Neuronal stem cell (in vitro differentiated cells): ENCODE results near the gene GAK.

Source experiments
- DNase-seq: peaks from one replicate; pipeline ENCODE4 v3.0.0-alpha.2; 2013; ENCODE audit warnings: low spot score
- H2AFZ ChIP-seq: one replicate; pipeline ENCODE4 v1.6.1; 2013; ENCODE audit warnings: mild to moderate bottlenecking, low read length, inconsistent platforms
- H2AK5ac ChIP-seq: 2 replicates; pipeline ENCODE4 v1.6.1; 2013; ENCODE audit warnings: low read depth, mild to moderate bottlenecking, inconsistent platforms, low read length, moderate library complexity, mixed read lengths
- H2BK120ac ChIP-seq: 2 replicates; pipeline ENCODE4 v1.6.1; 2013; ENCODE audit warnings: low read depth, mild to moderate bottlenecking, inconsistent platforms, low read length, moderate library complexity, mixed read lengths
- H2BK12ac ChIP-seq: one replicate; pipeline ENCODE4 v1.6.1; 2013; ENCODE audit warnings: low read length, inconsistent platforms
- H2BK15ac ChIP-seq: 2 replicates; pipeline ENCODE4 v1.6.1; 2013; ENCODE audit warnings: mild to moderate bottlenecking, low read length, inconsistent platforms, mixed read lengths
- H2BK5ac ChIP-seq: one replicate; pipeline ENCODE4 v1.6.1; 2013; ENCODE audit warnings: inconsistent platforms, mild to moderate bottlenecking, low read length, moderate library complexity
- H3K14ac ChIP-seq: one replicate; pipeline ENCODE4 v1.6.1; 2013; ENCODE audit warnings: low read length, inconsistent platforms
- H3K18ac ChIP-seq: 2 replicates; pipeline ENCODE4 v1.6.1; 2013; ENCODE audit warnings: low read length, inconsistent platforms
- H3K23ac ChIP-seq: 2 replicates; pipeline ENCODE4 v1.6.1; 2013; ENCODE audit warnings: low read depth, mild to moderate bottlenecking, mixed read lengths, low read length, inconsistent platforms; ENCODE audit not compliant: poor library complexity
- H3K27ac ChIP-seq: replicated peaks from 3 replicates; pipeline ENCODE4 v1.5.1; 2013; ENCODE audit warnings: low read length, inconsistent platforms
- H3K27me3 ChIP-seq, 3 experiments: 2 replicates each; pipeline ENCODE4 v1.6.1; 2013; ENCODE audit warnings: low read length in 3 of 3, mild to moderate bottlenecking in 2 of 3, inconsistent platforms in 1 of 3, low read depth in 1 of 3, mixed read lengths in 1 of 3, moderate library complexity in 1 of 3; ENCODE audit not compliant: control insufficient read depth in 3 of 3, insufficient read depth in 3 of 3
- H3K36me3 ChIP-seq, 2 donors: replicated peaks in 1 of 2; 2 replicates each; pipeline ENCODE4 v1.6.1; 2013; ENCODE audit warnings: low read length in 2 of 2; ENCODE audit not compliant: control insufficient read depth in 2 of 2, insufficient read depth in 2 of 2
- H3K4ac ChIP-seq: 2 replicates; pipeline ENCODE4 v1.6.1; 2013; ENCODE audit warnings: inconsistent platforms, mild to moderate bottlenecking, low read length, moderate library complexity
- H3K4me1 ChIP-seq, 2 donors: 1 replicate in 1 of 2; 2 replicates in 1 of 2; pipeline ENCODE4 v1.6.1; 2013; ENCODE audit warnings: low read length in 2 of 2, low read depth in 1 of 2; ENCODE audit not compliant: control insufficient read depth in 2 of 2, insufficient read depth in 1 of 2
- H3K4me2 ChIP-seq: one replicate; pipeline ENCODE4 v1.6.1; 2013; ENCODE audit warnings: mild to moderate bottlenecking, low read length, inconsistent platforms; ENCODE audit not compliant: insufficient read depth, poor library complexity, severe bottlenecking
- H3K4me3 ChIP-seq, 2 donors: 2 replicates each; pipeline ENCODE4 v1.5.1; 2013; ENCODE audit warnings: low read length in 2 of 2, mild to moderate bottlenecking in 2 of 2, inconsistent platforms in 1 of 2, moderate library complexity in 1 of 2
- H3K79me1 ChIP-seq: one replicate; pipeline ENCODE4 v1.6.1; 2013; ENCODE audit warnings: low read depth, mild to moderate bottlenecking, inconsistent platforms, low read length, moderate library complexity
- H3K9ac ChIP-seq: one replicate; pipeline ENCODE4 v1.6.1; 2013; ENCODE audit warnings: mild to moderate bottlenecking, low read depth, low read length, inconsistent platforms; ENCODE audit not compliant: poor library complexity
- H3K9me3 ChIP-seq, 2 donors: replicated peaks in 1 of 2; 2 replicates each; pipeline versions ENCODE3 to v1.6.1; 2013; ENCODE audit warnings: low read length in 2 of 2, mild to moderate bottlenecking in 2 of 2, inconsistent platforms in 1 of 2, low read depth in 1 of 2, mixed read lengths in 1 of 2, moderate library complexity in 1 of 2; ENCODE audit not compliant: control insufficient read depth in 2 of 2, insufficient read depth in 1 of 2
- H4K8ac ChIP-seq: one replicate; pipeline ENCODE4 v1.6.1; 2013; ENCODE audit warnings: low read depth, mild to moderate bottlenecking, inconsistent platforms, low read length, moderate library complexity
- H4K91ac ChIP-seq: one replicate; pipeline ENCODE4 v1.6.1; 2013; ENCODE audit warnings: low read length, low read depth, mild to moderate bottlenecking, inconsistent platforms; ENCODE audit not compliant: poor library complexity
- WGBS, 2 donors: extraction: QIAGEN DNeasy Blood & Tissue Kit; methylation state at CpG; one replicate each; pipeline ENCODE4 v1.1.7; 2013; ENCODE audit warnings: missing lambda C conversion rate in 2 of 2, mixed read lengths in 1 of 2; ENCODE audit not compliant: insufficient read length in 2 of 2, insufficient replicate concordance in 1 of 2; ENCODE audit errors: extremely low coverage in 2 of 2; 5-methylcytosine and 5-hydroxymethylcytosine counted together

Gene GAK

GRCh38 chr4:965766-966134, 33.6 kb upstream of the GAK start:
- no peak overlapping the region for H2BK12ac ChIP-seq
- H3K4me2 ChIP-seq, result no peak overlapping the region
- H2BK5ac ChIP-seq, result no peak overlapping the region
- peaks cover 0 to 27% (median 10%) of the 10 kb centered on the region in 3 experiments for H3K27me3 ChIP-seq
- peaks cover 2 to 21% of the 10 kb centered on the region in 2 donors for H3K36me3 ChIP-seq
- H3K18ac ChIP-seq, result no peak overlapping the region
- H2BK120ac ChIP-seq, result no peak overlapping the region
- H2AFZ ChIP-seq, result no peak overlapping the region
- no peaks in the 10 kb centered on the region for H3K9me3 ChIP-seq
- H2BK15ac ChIP-seq, result no peak overlapping the region
- WGBS, 2 donors, result no CpG with 5 or more reads among the region's 21 CpGs
- H3K9ac ChIP-seq, result peak overlapping the region; percentile 4
- H3K79me1 ChIP-seq, result peaks cover 3% of the 10 kb centered on the region
- H3K4me3 ChIP-seq, result no peak overlapping the region
- H3K4me1 ChIP-seq, result no peaks in the 10 kb centered on the region
- H3K14ac ChIP-seq, result no peak overlapping the region
- H4K91ac ChIP-seq, result no peak overlapping the region
- DNase-seq, result no peak
- H3K27ac ChIP-seq, result no peak overlapping the region
- no peak overlapping the region for H3K23ac ChIP-seq
- H4K8ac ChIP-seq, result no peak overlapping the region
- H3K4ac ChIP-seq, result no peak overlapping the region
- H2AK5ac ChIP-seq, result no peak overlapping the region

- H3K4me1 ChIP-seq, result no peaks in the 10 kb centered on the region
- H4K91ac ChIP-seq, result no peak overlapping the region
- no peak overlapping the region for H3K4ac ChIP-seq
- H2BK15ac ChIP-seq, result no peak overlapping the region
- no peak overlapping the region for H3K4me2 ChIP-seq
- no peak overlapping the region for H2BK5ac ChIP-seq
- H3K27me3 ChIP-seq, result peaks cover 0 to 22% (median 10%) of the 10 kb centered on the region in 3 experiments
- peak overlapping the region; percentile 55 for H3K23ac ChIP-seq
- no peak for DNase-seq
- H3K27ac ChIP-seq, result no peak overlapping the region
- H4K8ac ChIP-seq, result no peak overlapping the region
- H3K18ac ChIP-seq, result no peak overlapping the region
- H3K79me1 ChIP-seq, result peaks cover 3% of the 10 kb centered on the region
- H2AFZ ChIP-seq, result no peak overlapping the region
- no peak overlapping the region for H2BK12ac ChIP-seq
- H2AK5ac ChIP-seq, result no peak overlapping the region
- H3K4me3 ChIP-seq, result no peak overlapping the region
- no peak overlapping the region for H3K14ac ChIP-seq
- H3K9ac ChIP-seq, result peak overlapping the region; percentile 64
- peaks cover 2 to 21% of the 10 kb centered on the region in 2 donors for H3K36me3 ChIP-seq
- WGBS, 2 donors, result no CpG with 5 or more reads among the region's 26 CpGs
- no peaks in the 10 kb centered on the region for H3K9me3 ChIP-seq
- H2BK120ac ChIP-seq, result no peak overlapping the region
These were observed 33.1 kb upstream of the GAK start for GRCh38 chr4:965048-965765.

GRCh38 chr4:964346-965025, 32.4 kb upstream of the GAK start:
- H2BK12ac ChIP-seq, result no peak overlapping the region
- no peak overlapping the region for H3K4me2 ChIP-seq
- H3K9ac ChIP-seq, result peak overlapping the region; percentile 70
- no peaks in the 10 kb centered on the region for H3K4me1 ChIP-seq
- peak overlapping the region; percentile 85 for H3K23ac ChIP-seq
- H4K8ac ChIP-seq, result no peak overlapping the region
- H2BK5ac ChIP-seq, result no peak overlapping the region
- WGBS, 2 donors, result no CpG with 5 or more reads among the region's 23 CpGs
- H3K9me3 ChIP-seq, result no peaks in the 10 kb centered on the region
- H3K14ac ChIP-seq, result no peak overlapping the region
- peaks cover 0 to 22% (median 10%) of the 10 kb centered on the region in 3 experiments for H3K27me3 ChIP-seq
- H2BK120ac ChIP-seq, result no peak overlapping the region
- H3K36me3 ChIP-seq, result peaks cover 2 to 21% of the 10 kb centered on the region in 2 donors
- no peak overlapping the region for H4K91ac ChIP-seq
- H3K4me3 ChIP-seq, result no peak overlapping the region
- H3K4ac ChIP-seq, result no peak overlapping the region
- H2AFZ ChIP-seq, result no peak overlapping the region
- no peak for DNase-seq
- no peak overlapping the region for H3K27ac ChIP-seq
- H3K18ac ChIP-seq, result no peak overlapping the region
- no peak overlapping the region for H2AK5ac ChIP-seq
- H2BK15ac ChIP-seq, result no peak overlapping the region
- H3K79me1 ChIP-seq, result peaks cover 3% of the 10 kb centered on the region
